AG08396 (cell line): Measurements from ENCODE around the gene POLA1.

Source experiments
- DNase-seq: peaks from one replicate; pipeline ENCODE4 v3.0.0; 2012; ENCODE audit warnings: low spot score, mixed read lengths

POLA1 gene

GRCh38 chrX:25007059-25008053 lies 313.6 kb downstream of the POLA1 start:
- no peak for DNase-seq

- no peak for DNase-seq
Observed at GRCh38 chrX:25009407-25009806, 315.7 kb downstream of the POLA1 start.

GRCh38 chrX:25010784-25011588 lies 317.3 kb downstream of the POLA1 start:
- DNase-seq: no peak

GRCh38 chrX:25011589-25012432 lies 318.1 kb downstream of the POLA1 start:
- no peak for DNase-seq

- no peak for DNase-seq
Observed at GRCh38 chrX:25012433-25012735, 318.7 kb downstream of the POLA1 start.

GRCh38 chrX:25012793-25013631 lies 319.3 kb downstream of the POLA1 start:
- DNase-seq: no peak

GRCh38 chrX:25013632-25014365 lies 320.1 kb downstream of the POLA1 start:
- no peak for DNase-seq

- DNase-seq: no peak
Observed at GRCh38 chrX:25014366-25014838, 320.7 kb downstream of the POLA1 start.

- DNase-seq: peak; percentile 86
Observed at GRCh38 chrX:25015486-25016360, 322.0 kb downstream of the POLA1 start, which contains the start of gene ARX. TSS of gene ARX (minus strand) at chrX:25015965. CDS start at chrX:25015737, 228 bp downstream.

GRCh38 chrX:25016361-25016671 lies 322.6 kb downstream of the POLA1 start:
- no peak for DNase-seq

GRCh38 chrX:25016938-25017598 lies 323.4 kb downstream of the POLA1 start:
- no peak for DNase-seq

- DNase-seq: no peak
Observed at GRCh38 chrX:25017667-25018247, 324.0 kb downstream of the POLA1 start.

GRCh38 chrX:25018682-25019081 lies 325.0 kb downstream of the POLA1 start:
- no peak for DNase-seq

GRCh38 chrX:25019707-25020390 lies 326.1 kb downstream of the POLA1 start:
- no peak for DNase-seq

- no peak for DNase-seq
Observed at GRCh38 chrX:25020391-25020904, 326.7 kb downstream of the POLA1 start.

- DNase-seq: peak; percentile 61
Observed at GRCh38 chrX:25020905-25021449, 327.3 kb downstream of the POLA1 start.
